ENCODE data around the gene ANTXR1.

GRCh38 chr2:69224512-69224837 is 211.5 kb downstream of the ANTXR1 start:
- TF ChIP-seq CTCF (IDR thresholded peaks at IDR 0.05; ENCODE audit: low read depth, low read length) (no peak), EZH2phosphoT487 (IDR thresholded peaks at IDR 0.05; ENCODE audit: low read depth) (no peak)
